OCI-LY1 (cell line): Measurements from ENCODE around the gene MRPS10.

Experiments
- H2AFZ ChIP-seq: fragments of 200-600 bp; sonication (generic), shearing (Covaris generic); 2 replicates; pipeline ENCODE4 v1.6.0; 2014; ENCODE audit warnings: antibody characterized with exemption, mild to moderate bottlenecking, low read length
- H3F3A ChIP-seq: fragments of 200-600 bp; sonication (generic), shearing (Covaris generic); 2 replicates; pipeline ENCODE4 v1.6.0; 2014; ENCODE audit warnings: mild to moderate bottlenecking, antibody characterized with exemption, low read length, moderate library complexity; ENCODE audit not compliant: insufficient read depth
- H3K27ac ChIP-seq: fragments of 200-600 bp; sonication (generic); 2 replicates; pipeline ENCODE4 v1.5.1; 2014; ENCODE audit warnings: low read length, mixed run types, mild to moderate bottlenecking, low read depth; ENCODE audit not compliant: poor library complexity, severe bottlenecking
- H3K27me3 ChIP-seq: fragments of 200-600 bp; sonication (generic); 2 replicates; pipeline ENCODE4 v1.6.0; 2014; ENCODE audit warnings: antibody characterized with exemption, mild to moderate bottlenecking, low read length, moderate library complexity; ENCODE audit not compliant: insufficient read depth
- H3K36me3 ChIP-seq: fragments of 200-600 bp; sonication (generic); 2 replicates; pipeline ENCODE4 v1.6.1; 2014; ENCODE audit warnings: mild to moderate bottlenecking, antibody characterized with exemption, low read length, moderate library complexity, mixed read lengths; ENCODE audit not compliant: insufficient read depth
- H3K4me1 ChIP-seq: fragments of 200-600 bp; sonication (generic); 2 replicates; pipeline ENCODE4 v1.5.1; 2014; ENCODE audit warnings: mild to moderate bottlenecking, low read length, moderate library complexity; ENCODE audit not compliant: insufficient read depth, severe bottlenecking
- H3K4me2 ChIP-seq: fragments of 200-600 bp; sonication (generic), shearing (Covaris generic); 2 replicates; pipeline ENCODE4 v1.6.1; 2014; ENCODE audit warnings: low read length
- H3K4me3 ChIP-seq: fragments of 200-600 bp; sonication (generic); 2 replicates; pipeline ENCODE4 v1.5.1; 2014; ENCODE audit warnings: low read length, low read depth, mild to moderate bottlenecking, mixed read lengths; ENCODE audit not compliant: poor library complexity, severe bottlenecking
- H3K79me2 ChIP-seq: fragments of 200-600 bp; shearing (Covaris generic); 2 replicates; pipeline ENCODE4 v1.6.1; 2016; ENCODE audit warnings: mixed run types, low read length, mixed read lengths; ENCODE audit not compliant: insufficient read depth
- H3K9ac ChIP-seq: fragments of 200-600 bp; sonication (generic), shearing (Covaris generic); 2 replicates; pipeline ENCODE4 v1.6.1; 2014; ENCODE audit warnings: mild to moderate bottlenecking, low read length, mixed read lengths
- H3K9me2 ChIP-seq: fragments of 200-600 bp; sonication (generic), shearing (Covaris generic); 2 replicates; pipeline ENCODE4 v1.6.1; 2014; ENCODE audit warnings: low read depth, mild to moderate bottlenecking, low read length, mixed read lengths
- H3K9me3 ChIP-seq: fragments of 200-600 bp; shearing (Covaris generic); 2 replicates; pipeline ENCODE4 v1.6.1; 2014; ENCODE audit warnings: low read length, mixed read lengths
- H4K20me1 ChIP-seq: fragments of 200-600 bp; sonication (generic), shearing (Covaris generic); 2 replicates; pipeline ENCODE4 v1.6.0; 2016; ENCODE audit warnings: mild to moderate bottlenecking, low read length; ENCODE audit not compliant: insufficient read depth
- CTCF ChIP-seq: fragments of 200-600 bp; sonication (generic), shearing (Covaris generic); IDR thresholded peaks from 2 replicates; pipeline ENCODE4 v1.5.1; 2017; ENCODE audit warnings: mild to moderate bottlenecking, antibody characterized with exemption, low read length, moderate library complexity, mixed read lengths
- EZH2 ChIP-seq: fragments of 200-600 bp; sonication (generic), shearing (Covaris generic); IDR thresholded peaks from 2 replicates; pipeline ENCODE4 v1.8.0; 2017; ENCODE audit warnings: borderline replicate concordance, mixed run types, mild to moderate bottlenecking, antibody characterized with exemption, low read length, moderate library complexity, mixed read lengths

MRPS10 gene

GRCh38 chr6:42249279-42249678, 31.6 kb upstream of the MRPS10 start:
- no peaks in the 10 kb centered on the region for H3K36me3 ChIP-seq

GRCh38 chr6:42243046-42243445, 25.4 kb upstream of the MRPS10 start:
- no peaks in the 10 kb centered on the region for H3K4me1 ChIP-seq
- H3K79me2 ChIP-seq: no peaks in the 10 kb centered on the region
- H2AFZ ChIP-seq: no peak overlapping the region
- peaks cover 4% of the 10 kb centered on the region for H3K27me3 ChIP-seq
- no peaks in the 10 kb centered on the region for H3F3A ChIP-seq
- no peak overlapping the region for H3K9ac ChIP-seq
- no peak overlapping the region for H3K4me3 ChIP-seq
- H3K27ac ChIP-seq: no peak overlapping the region
- no peak overlapping the region for H3K4me2 ChIP-seq
- no peaks in the 10 kb centered on the region for H3K36me3 ChIP-seq
- TF ChIP-seq CTCF (no peak), EZH2 (no peak)
- H4K20me1 ChIP-seq: no peaks in the 10 kb centered on the region
- no peaks in the 10 kb centered on the region for H3K9me3 ChIP-seq
- no peaks in the 10 kb centered on the region for H3K9me2 ChIP-seq

More at GRCh38 chr6:42249279-42249678, 31.6 kb upstream of the MRPS10 start:
- Histone ChIP-seq H4K20me1 (no peaks in the 10 kb centered on the region), H3F3A (no peaks in the 10 kb centered on the region), H3K4me1 (no peaks in the 10 kb centered on the region), H3K27me3 (peaks cover 4% of the 10 kb centered on the region), H3K27ac (no peak overlapping the region), H3K9ac (no peak overlapping the region), H3K9me2 (no peaks in the 10 kb centered on the region), H3K9me3 (no peaks in the 10 kb centered on the region), H3K4me2 (no peak overlapping the region), H3K79me2 (no peaks in the 10 kb centered on the region), H2AFZ (no peak overlapping the region), H3K4me3 (no peak overlapping the region)
- TF ChIP-seq EZH2: no peak
- TF ChIP-seq CTCF: no peak

GRCh38 chr6:42241915-42242314, 24.3 kb upstream of the MRPS10 start:
- H3F3A ChIP-seq: no peaks in the 10 kb centered on the region
- no peak overlapping the region for H2AFZ ChIP-seq
- H3K9ac ChIP-seq: no peak overlapping the region
- peaks cover 4% of the 10 kb centered on the region for H3K27me3 ChIP-seq
- no peaks in the 10 kb centered on the region for H3K36me3 ChIP-seq
- H4K20me1 ChIP-seq: no peaks in the 10 kb centered on the region
- H3K27ac ChIP-seq: no peak overlapping the region
- no peak overlapping the region for H3K4me3 ChIP-seq
- H3K79me2 ChIP-seq: no peaks in the 10 kb centered on the region
- TF ChIP-seq EZH2 (no peak), CTCF (no peak)
- H3K9me2 ChIP-seq: no peaks in the 10 kb centered on the region
- no peaks in the 10 kb centered on the region for H3K9me3 ChIP-seq
- no peaks in the 10 kb centered on the region for H3K4me1 ChIP-seq
- H3K4me2 ChIP-seq: no peak overlapping the region
